Hepatocyte (in vitro differentiated cells): ENCODE results near the gene PRR23E. TPM values are rescaled to one million over a fixed set of nuclear protein-coding genes. Genes with fewer than 3 reads are reported as not detected.

Experiments
- DNase-seq: peaks from one replicate; pipeline ENCODE4 v3.0.0-alpha.2; 2016; ENCODE audit warnings: low spot score
- H2AFZ ChIP-seq: fragments of 200-600 bp; sonication (generic); 2 replicates; pipeline ENCODE4 v1.6.0; 2016; ENCODE audit warnings: antibody characterized with exemption, mild to moderate bottlenecking
- H3K27ac ChIP-seq: fragments of 200-600 bp; sonication (generic); 2 replicates; pipeline ENCODE4 v1.5.1; 2016; ENCODE audit warnings: mild to moderate bottlenecking
- H3K27me3 ChIP-seq: fragments of 200-600 bp; sonication (generic); 2 replicates; pipeline ENCODE4 v1.6.1; 2016
- H3K36me3 ChIP-seq: fragments of 200-600 bp; sonication (generic); replicated peaks from 2 replicates; pipeline ENCODE4 v1.5.1; 2016; ENCODE audit warnings: low read depth; ENCODE audit not compliant: insufficient read depth
- H3K4me1 ChIP-seq: fragments of 200-600 bp; sonication (generic); 2 replicates; pipeline ENCODE4 v1.5.1; 2016; ENCODE audit warnings: mild to moderate bottlenecking, moderate library complexity; ENCODE audit not compliant: insufficient read depth
- H3K4me2 ChIP-seq: fragments of 200-600 bp; sonication (generic); 2 replicates; pipeline ENCODE4 v1.6.0; 2016
- H3K4me3 ChIP-seq: fragments of 200-600 bp; sonication (generic); 2 replicates; pipeline ENCODE4 v1.5.1; 2016; ENCODE audit warnings: mild to moderate bottlenecking
- H3K79me2 ChIP-seq: fragments of 200-600 bp; sonication (generic); 2 replicates; pipeline ENCODE4 v1.6.0; 2017; ENCODE audit warnings: mild to moderate bottlenecking
- H3K9me2 ChIP-seq: fragments of 200-600 bp; sonication (generic); replicated peaks from 2 replicates; pipeline ENCODE4 v1.6.0; 2017; ENCODE audit warnings: mild to moderate bottlenecking; ENCODE audit not compliant: insufficient read depth
- H3K9me3 ChIP-seq: fragments of 200-600 bp; sonication (generic); 2 replicates; pipeline ENCODE4 v1.5.1; 2016; ENCODE audit warnings: low read depth, mild to moderate bottlenecking
- H4K20me1 ChIP-seq: fragments of 200-600 bp; sonication (generic); 2 replicates; pipeline ENCODE4 v1.6.0; 2016; ENCODE audit warnings: mild to moderate bottlenecking; ENCODE audit not compliant: insufficient read depth, poor library complexity, severe bottlenecking
- CTCF ChIP-seq: fragments of 200-600 bp; sonication (generic); IDR thresholded peaks from 2 replicates; pipeline ENCODE4 v1.5.1; 2016; ENCODE audit warnings: antibody characterized with exemption, mild to moderate bottlenecking; ENCODE audit not compliant: poor library complexity
- EZH2 ChIP-seq: fragments of 200-600 bp; sonication (generic); IDR thresholded peaks from 2 replicates; pipeline ENCODE4 v1.6.1; 2016; ENCODE audit warnings: antibody characterized with exemption, mild to moderate bottlenecking, borderline replicate concordance
- EZH2phosphoT487 ChIP-seq: fragments of 200-600 bp; sonication (generic); IDR thresholded peaks from one replicate; pipeline ENCODE4 v1.6.1; 2018; ENCODE audit warnings: antibody characterized with exemption, mild to moderate bottlenecking, low read depth, moderate library complexity; ENCODE audit not compliant: unreplicated experiment, severe bottlenecking
- WGBS: methylation state at CpG from one replicate; pipeline ENCODE4 v1.1.6; 2016; ENCODE audit warnings: low lambda C conversion rate; ENCODE audit errors: missing lambda C conversion rate; 5-methylcytosine and 5-hydroxymethylcytosine counted together
- polyA plus RNA-seq: library from polyadenylated mRNA; unstranded; fragments of >200 nt; fragmentation: Nextera tagmentation; extraction: Ambion mirVana; gene quantifications from 2 replicates; pipeline ENCODE4 v1.2.1, GENCODE V29; 2016
- total RNA-seq: library from RNA; depleted of rRNA; stranded (reverse); fragments of >200 nt; gene quantifications from 2 replicates; pipeline ENCODE4 v1.2.3, GENCODE V29; 2014

PRR23E gene
- total and polyA plus RNA-seq, 2 experiments from 2014 or later = not detected

- TF ChIP-seq CTCF = no peak
- Histone ChIP-seq H3K27ac (no peak overlapping the region), H3K79me2 (no peaks in the 10 kb centered on the region), H3K9me3 (no peaks in the 10 kb centered on the region), H3K4me1 (no peaks in the 10 kb centered on the region), H3K36me3 (no peaks in the 10 kb centered on the region), H3K4me3 (no peak overlapping the region), H3K9me2 (no peaks in the 10 kb centered on the region), H4K20me1 (no peaks in the 10 kb centered on the region), H3K27me3 (peaks cover 10% of the 10 kb centered on the region), H3K4me2 (no peak overlapping the region), H2AFZ (no peak overlapping the region)
- no peak for DNase-seq
- WGBS = 92% methylated on average over 14 of the region's 14 CpGs
Observed at GRCh38 chr3:127211118-127212060, 18.5 kb downstream of the PRR23E start.

- Histone ChIP-seq H3K9me3 (no peaks in the 10 kb centered on the region), H4K20me1 (no peaks in the 10 kb centered on the region), H3K79me2 (no peaks in the 10 kb centered on the region), H3K9me2 (no peaks in the 10 kb centered on the region), H3K4me1 (no peaks in the 10 kb centered on the region), H3K4me3 (no peak overlapping the region), H3K27me3 (peaks cover 15% of the 10 kb centered on the region), H3K4me2 (no peak overlapping the region), H2AFZ (no peak overlapping the region), H3K27ac (no peak overlapping the region), H3K36me3 (no peaks in the 10 kb centered on the region)
- no peak for DNase-seq
- TF ChIP-seq CTCF (no peak), EZH2phosphoT487 (no peak), EZH2 (no peak)
- 93% methylated on average over 3 of the region's 3 CpGs for WGBS
Observed at GRCh38 chr3:127212231-127212630, 19.3 kb downstream of the PRR23E start.

- TF ChIP-seq EZH2phosphoT487 = no peak
- no peak for TF ChIP-seq EZH2
- no peak for TF ChIP-seq CTCF
- H2AFZ ChIP-seq = no peak overlapping the region
- no peaks in the 10 kb centered on the region for H4K20me1 ChIP-seq
- H3K4me2 ChIP-seq = no peak overlapping the region
- no peaks in the 10 kb centered on the region for H3K79me2 ChIP-seq
- H3K27ac ChIP-seq = no peak overlapping the region
- peaks cover 20% of the 10 kb centered on the region for H3K27me3 ChIP-seq
- no peak overlapping the region for H3K4me3 ChIP-seq
- DNase-seq = no peak
- no peaks in the 10 kb centered on the region for H3K4me1 ChIP-seq
- no peaks in the 10 kb centered on the region for H3K9me3 ChIP-seq
- no peaks in the 10 kb centered on the region for H3K9me2 ChIP-seq
- 85% methylated on average over 5 of the region's 5 CpGs for WGBS
- H3K36me3 ChIP-seq = no peaks in the 10 kb centered on the region
Observed at GRCh38 chr3:127212711-127213110, 19.8 kb downstream of the PRR23E start.
